ENCODE results near the gene SLC28A2.

SLC28A2 gene

GRCh38 chr15:45254405-45254804 lies 2.4 kb downstream of the SLC28A2 start:
- no peak for TF ChIP-seq FOXP2 (optimal IDR thresholded peaks at IDR 0.05; ENCODE audit: borderline replicate concordance, extremely low read depth, extremely low read length, insufficient read depth)
- TF ChIP-seq TAF1 (IDR thresholded peaks at IDR 0.05; ENCODE audit: borderline replicate concordance, insufficient read depth, low read length) = no peak
- no peak for TF ChIP-seq POLR2AphosphoS5 (IDR thresholded peaks at IDR 0.05; ENCODE audit: low read depth, low read length)
- no peak for TF ChIP-seq SIN3A (IDR thresholded peaks at IDR 0.05; ENCODE audit: borderline replicate concordance, insufficient read depth, low read length)
- TF ChIP-seq REST (IDR thresholded peaks at IDR 0.05; ENCODE audit: insufficient read depth in 1 of 2, low read depth in 2 of 2, low read length in 2 of 2) = no peak

- no peak for TF ChIP-seq POLR2AphosphoS5 (IDR thresholded peaks at IDR 0.05; ENCODE audit: low read depth, low read length)
- no peak for TF ChIP-seq FOXP2 (optimal IDR thresholded peaks at IDR 0.05; ENCODE audit: borderline replicate concordance, extremely low read depth, extremely low read length, insufficient read depth)
- no peak for TF ChIP-seq REST (IDR thresholded peaks at IDR 0.05; ENCODE audit: insufficient read depth in 1 of 2, low read depth in 2 of 2, low read length in 2 of 2)
- TF ChIP-seq TAF1 (IDR thresholded peaks at IDR 0.05; ENCODE audit: borderline replicate concordance, insufficient read depth, low read length) = no peak
- TF ChIP-seq SIN3A (IDR thresholded peaks at IDR 0.05; ENCODE audit: borderline replicate concordance, insufficient read depth, low read length) = no peak
Observed at GRCh38 chr15:45259796-45260195, 7.8 kb downstream of the SLC28A2 start.

- TF ChIP-seq TAF1 (IDR thresholded peaks at IDR 0.05; ENCODE audit: borderline replicate concordance, insufficient read depth, low read length) (no peak), POLR2AphosphoS5 (IDR thresholded peaks at IDR 0.05; ENCODE audit: low read depth, low read length) (no peak), FOXP2 (optimal IDR thresholded peaks at IDR 0.05; ENCODE audit: borderline replicate concordance, extremely low read depth, extremely low read length, insufficient read depth) (no peak), REST (IDR thresholded peaks at IDR 0.05; ENCODE audit: insufficient read depth in 1 of 2, low read depth in 2 of 2, low read length in 2 of 2) (no peak), SIN3A (IDR thresholded peaks at IDR 0.05; ENCODE audit: borderline replicate concordance, insufficient read depth, low read length) (no peak)
Observed at GRCh38 chr15:45262906-45263461, 10.9 kb downstream of the SLC28A2 start.

- TF ChIP-seq FOXP2 (optimal IDR thresholded peaks at IDR 0.05; ENCODE audit: borderline replicate concordance, extremely low read depth, extremely low read length, insufficient read depth) = no peak
- no peak for TF ChIP-seq REST (IDR thresholded peaks at IDR 0.05; ENCODE audit: insufficient read depth in 1 of 2, low read depth in 2 of 2, low read length in 2 of 2)
- no peak for TF ChIP-seq POLR2AphosphoS5 (IDR thresholded peaks at IDR 0.05; ENCODE audit: low read depth, low read length)
- no peak for TF ChIP-seq SIN3A (IDR thresholded peaks at IDR 0.05; ENCODE audit: borderline replicate concordance, insufficient read depth, low read length)
- TF ChIP-seq TAF1 (IDR thresholded peaks at IDR 0.05; ENCODE audit: borderline replicate concordance, insufficient read depth, low read length) = no peak
Observed at GRCh38 chr15:45263854-45264253, 11.8 kb downstream of the SLC28A2 start.

All from PFSK-1 (cell line).